Sigmoid colon (tissue), 7 donors: Measurements from ENCODE around the gene DAB2IP. TPM values are rescaled to one million over a fixed set of nuclear protein-coding genes. Genes with fewer than 3 reads are reported as not detected.
"Not testable (repeated sequence)": the region's sequence is repeated elsewhere in the genome, so short reads cannot be mapped to it uniquely, and the experiment has no call there.

Experiments used
- DNase-seq: peaks from one replicate; pipeline ENCODE4 v3.0.0-alpha.2; 2019
- H3K27ac ChIP-seq, 4 donors: fragments of 200-600 bp; sonication (generic); one replicate each; pipeline ENCODE4 v1.5.1; 2016 to 2019; ENCODE audit warnings: mild to moderate bottlenecking in 1 of 4
- H3K27me3 ChIP-seq, 3 donors: fragments of 200-600 bp; sonication (generic); one replicate each; pipeline ENCODE4 v1.5.1; 2019; ENCODE audit warnings: mild to moderate bottlenecking in 1 of 3
- H3K36me3 ChIP-seq, 4 donors: fragments of 200-600 bp; sonication (generic); one replicate each; pipeline ENCODE4 v1.5.1; 2016 to 2019
- H3K4me1 ChIP-seq, 4 donors: fragments of 200-600 bp; sonication (generic); one replicate each; pipeline ENCODE4 v1.5.1; 2017 to 2019
- H3K4me3 ChIP-seq, 4 donors: fragments of 200-600 bp; sonication (generic); one replicate each; pipeline ENCODE4 v1.5.1; 2017 to 2019; ENCODE audit warnings: mild to moderate bottlenecking in 2 of 4, moderate library complexity in 1 of 4
- H3K9me3 ChIP-seq, 4 donors: fragments of 200-600 bp in 3 of 4; sonication (generic) in 3 of 4; one replicate each; pipeline versions ENCODE4 v1.5.1 to v1.6.1; 2013 to 2019
- EP300 ChIP-seq, 4 donors: sonication (generic); formaldehyde crosslinking; IDR thresholded peaks; one replicate each; pipeline ENCODE4 v1.6.1; 2017; ENCODE audit warnings: antibody characterized with exemption in 4 of 4
- POLR2A ChIP-seq, 2 donors: fragments of 450-650 bp; IDR thresholded peaks; one replicate each; pipeline ENCODE4 v1.6.1; 2016; ENCODE audit warnings: antibody characterized with exemption in 2 of 2, mild to moderate bottlenecking in 2 of 2, moderate library complexity in 2 of 2
- POLR2AphosphoS5 ChIP-seq, 4 donors: sonication (generic); formaldehyde crosslinking; IDR thresholded peaks; one replicate each; pipeline ENCODE4 v1.6.1; 2017; ENCODE audit warnings: antibody characterized with exemption in 4 of 4
- WGBS, 2 donors: extraction: QIAGEN DNeasy Blood & Tissue Kit; methylation state at CpG; one replicate each; pipeline ENCODE4 v1.1.7; 2013; 5-methylcytosine and 5-hydroxymethylcytosine counted together
- intact Hi-C: fragments of 100-400 bp; cut with DNase I; formaldehyde crosslinking; loops from one replicate; pipeline ENCODE4 v1.15.1; 2023
- polyA plus RNA-seq, 3 donors: library from polyadenylated mRNA; stranded (reverse); fragments of 200-250 nt; gene quantifications; one replicate each; pipeline ENCODE4 v1.2.3, GENCODE V29; 2013
- total RNA-seq, 4 donors: library from RNA; depleted of rRNA; stranded (reverse); fragments of >200 nt; gene quantifications; one replicate each; pipeline ENCODE4 v1.1.0, GENCODE V29; 2016
- TF ChIP-seq, protein P1 (sequence below), 4 experiments: fragments of 450-650 bp in 3 of 4; fragments of 200-600 bp in 1 of 4; IDR thresholded peaks; one replicate each; pipeline ENCODE4 v1.5.1; 2016 to 2019; ENCODE audit warnings: antibody characterized with exemption in 4 of 4, mild to moderate bottlenecking in 3 of 4, moderate library complexity in 2 of 4
- donor health status: healthy with polysubstance abuse.
- donor health status: Bipolar disorder and iron deficiency.
- donor health status: healthy.

DAB2IP gene
- total and polyA plus RNA-seq, 7 donors = 20.1 to 52.4 (median 34.7) TPM

DNA sequence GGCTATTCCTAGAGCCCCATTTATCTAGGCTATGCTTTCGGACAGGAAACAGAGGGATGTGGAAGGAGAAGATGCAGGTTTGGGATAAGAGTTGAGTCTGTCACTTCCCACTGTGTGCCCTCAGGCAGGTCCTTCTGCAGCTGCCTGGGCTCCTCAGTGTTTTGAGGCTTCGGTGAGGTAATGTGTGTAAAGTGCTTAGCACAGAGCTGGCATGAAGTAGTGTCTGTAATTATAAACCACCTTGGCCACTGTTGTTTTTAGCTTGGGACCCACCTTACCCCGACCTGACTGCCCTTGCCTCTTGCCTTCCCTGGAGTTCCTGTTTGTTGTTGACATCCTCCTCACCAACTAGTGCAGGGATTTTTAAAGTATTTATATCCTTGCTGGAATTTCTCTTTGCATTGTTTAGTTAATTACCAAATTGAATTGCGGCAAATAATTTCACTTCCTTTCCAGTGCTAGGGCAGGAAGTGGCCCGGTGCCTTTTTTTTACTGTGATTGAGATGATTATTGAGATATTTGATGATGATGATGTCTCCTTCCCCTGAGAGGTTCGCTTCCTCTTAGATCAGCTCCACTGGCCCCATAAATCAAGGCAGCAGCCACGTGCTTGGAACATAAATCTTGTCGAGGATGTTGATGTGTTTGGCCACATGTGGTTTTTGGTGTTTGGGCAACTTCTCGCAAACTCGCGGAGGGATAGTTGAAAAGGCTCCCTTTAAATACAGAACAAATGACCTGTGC is 38.3 kb upstream of the DAB2IP start:
- H3K27ac ChIP-seq = peak overlapping the region; percentile 63 to 84 (median 74)

DNA sequence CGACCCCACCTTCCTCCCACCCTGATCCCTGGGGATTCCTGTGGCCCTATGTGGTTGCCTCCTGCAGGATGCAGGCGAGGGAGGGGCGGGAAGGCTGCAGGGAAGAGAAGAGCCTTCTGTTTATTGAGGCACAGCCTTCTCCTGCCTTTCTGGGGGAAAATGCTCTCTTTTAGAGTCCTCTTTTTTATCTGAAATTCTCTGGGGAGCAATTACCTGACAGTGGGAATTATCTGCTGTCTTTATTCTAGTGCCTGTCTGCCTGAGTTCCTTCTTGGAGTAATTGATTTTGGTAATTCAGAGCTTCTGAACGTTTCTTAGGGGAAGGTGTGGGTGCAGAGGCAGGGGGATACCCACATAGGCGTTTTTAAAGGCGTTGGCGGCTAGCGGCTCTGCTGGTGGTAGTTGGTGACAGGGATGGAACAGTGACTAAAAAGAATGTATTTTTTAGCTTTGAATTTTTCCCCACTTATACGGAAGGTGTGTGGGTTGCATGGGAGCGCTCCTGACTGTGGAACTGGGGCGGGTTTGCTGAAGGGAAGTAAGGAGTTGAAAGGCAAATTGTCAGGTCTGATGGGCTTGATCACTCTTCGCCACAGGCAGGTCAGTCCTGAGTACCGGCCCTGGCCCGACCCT is 35.2 kb upstream of the DAB2IP start:
- intact Hi-C loops = no loop called here
- H3K4me3 ChIP-seq = no peak overlapping the region
- H3K4me1 ChIP-seq = peaks cover 0 to 39% (median 30%) of the 10 kb centered on the region in 4 donors
- H3K27me3 ChIP-seq = no peaks in the 10 kb centered on the region
- no peaks in the 10 kb centered on the region for H3K9me3 ChIP-seq
- no peak for DNase-seq
- WGBS, 2 donors = 86 to 90% methylated on average over 14 of the region's 14 CpGs
- no peaks in the 10 kb centered on the region for H3K36me3 ChIP-seq
- no peak for TF ChIP-seq POLR2A (IDR thresholded peaks at IDR 0.05)
- TF ChIP-seq EP300 (IDR thresholded peaks at IDR 0.05) = no peak
- TF ChIP-seq, protein P1, sequence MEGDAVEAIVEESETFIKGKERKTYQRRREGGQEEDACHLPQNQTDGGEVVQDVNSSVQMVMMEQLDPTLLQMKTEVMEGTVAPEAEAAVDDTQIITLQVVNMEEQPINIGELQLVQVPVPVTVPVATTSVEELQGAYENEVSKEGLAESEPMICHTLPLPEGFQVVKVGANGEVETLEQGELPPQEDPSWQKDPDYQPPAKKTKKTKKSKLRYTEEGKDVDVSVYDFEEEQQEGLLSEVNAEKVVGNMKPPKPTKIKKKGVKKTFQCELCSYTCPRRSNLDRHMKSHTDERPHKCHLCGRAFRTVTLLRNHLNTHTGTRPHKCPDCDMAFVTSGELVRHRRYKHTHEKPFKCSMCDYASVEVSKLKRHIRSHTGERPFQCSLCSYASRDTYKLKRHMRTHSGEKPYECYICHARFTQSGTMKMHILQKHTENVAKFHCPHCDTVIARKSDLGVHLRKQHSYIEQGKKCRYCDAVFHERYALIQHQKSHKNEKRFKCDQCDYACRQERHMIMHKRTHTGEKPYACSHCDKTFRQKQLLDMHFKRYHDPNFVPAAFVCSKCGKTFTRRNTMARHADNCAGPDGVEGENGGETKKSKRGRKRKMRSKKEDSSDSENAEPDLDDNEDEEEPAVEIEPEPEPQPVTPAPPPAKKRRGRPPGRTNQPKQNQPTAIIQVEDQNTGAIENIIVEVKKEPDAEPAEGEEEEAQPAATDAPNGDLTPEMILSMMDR (IDR thresholded peaks at IDR 0.05) = no peak
- TF ChIP-seq POLR2AphosphoS5 (IDR thresholded peaks at IDR 0.05) = no peak
- peak overlapping the region in 1 of 4 donors; percentile 32 for H3K27ac ChIP-seq

More for the DNA sequence above, 38.3 kb upstream of the DAB2IP start:
- no peaks in the 10 kb centered on the region for H3K27me3 ChIP-seq
- H3K36me3 ChIP-seq = no peaks in the 10 kb centered on the region
- no peak for DNase-seq
- no peak for TF ChIP-seq POLR2A (IDR thresholded peaks at IDR 0.05)
- peak in 3 of 4 donors; percentile 11 to 25 (median 21) for TF ChIP-seq POLR2AphosphoS5 (IDR thresholded peaks at IDR 0.05)
- TF ChIP-seq EP300 (IDR thresholded peaks at IDR 0.05) = no peak
- TF ChIP-seq, protein P1 (IDR thresholded peaks at IDR 0.05) = no peak
- H3K4me1 ChIP-seq = peaks cover 0 to 51% (median 37%) of the 10 kb centered on the region in 4 donors
- WGBS, 2 donors = 31 to 54% methylated on average over 11 of the region's 11 CpGs
- intact Hi-C loops = loop anchor here (5.0 kb wide), 1 partner anchor 61 kb away; no protein-coding TSS in a partner anchor
- H3K4me3 ChIP-seq = no peak overlapping the region
- no peaks in the 10 kb centered on the region for H3K9me3 ChIP-seq

DNA sequence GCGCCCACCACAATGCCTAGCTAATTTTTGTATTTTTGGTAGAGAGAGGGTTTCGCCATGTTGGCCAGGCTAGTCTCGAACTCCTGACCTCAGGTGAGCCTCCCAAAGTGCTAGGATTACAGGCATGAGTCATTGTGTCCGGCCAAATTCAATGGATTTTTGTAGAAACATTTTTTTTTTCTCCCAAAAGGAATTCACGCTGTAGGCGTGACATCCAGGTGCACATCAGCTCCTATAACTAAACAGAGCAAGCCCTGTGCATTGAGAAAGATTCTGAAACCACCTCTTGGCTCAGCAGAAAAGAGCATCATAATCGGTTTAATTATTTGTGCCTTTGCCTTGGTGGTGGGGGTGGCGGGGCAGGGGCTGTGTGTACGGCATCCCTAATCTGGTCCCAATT is 32.9 kb upstream of the DAB2IP start:
- intact Hi-C loops = no loop called here
- peak overlapping the region in 3 of 4 donors; percentile 11 to 63 (median 36) for H3K27ac ChIP-seq

DNA sequence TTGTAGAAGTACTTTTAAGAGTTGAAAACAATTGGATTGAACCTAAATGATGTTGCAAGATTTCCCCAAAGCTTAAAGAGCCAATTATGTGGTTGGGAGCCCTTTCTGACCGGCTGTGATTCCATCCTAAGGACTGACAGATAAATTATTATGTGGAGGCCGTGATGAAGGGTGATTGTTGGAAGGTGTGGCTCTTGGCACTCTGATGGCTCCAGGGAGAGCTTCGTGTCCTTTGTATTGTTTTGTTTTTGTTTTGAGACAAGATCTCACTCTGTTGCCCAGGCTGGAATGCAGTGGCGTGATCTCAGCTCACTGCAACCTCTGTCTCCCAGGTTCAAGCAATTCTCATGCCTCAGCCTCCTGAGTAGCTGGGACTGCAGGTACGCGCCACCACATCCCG is 32.5 kb upstream of the DAB2IP start:
- Histone ChIP-seq H3K27ac (peak overlapping the region in 3 of 4 donors; percentile 36 to 63 (median 56)), H3K4me1 (peaks cover 0 to 30% (median 13%) of the 10 kb centered on the region in 4 donors)
- DNase-seq, H3K27me3 ChIP-seq, H3K36me3 ChIP-seq, intact Hi-C loops, H3K4me3 ChIP-seq, H3K9me3 ChIP-seq: not testable (repeated sequence)
- 81 to 87% methylated on average over 7 of the region's 7 CpGs for WGBS, 2 donors

More for the DNA sequence above, 32.9 kb upstream of the DAB2IP start:
- TF ChIP-seq POLR2AphosphoS5 (IDR thresholded peaks at IDR 0.05) (no peak), EP300 (IDR thresholded peaks at IDR 0.05) (no peak), POLR2A (IDR thresholded peaks at IDR 0.05) (no peak)
- TF ChIP-seq, protein P1 (IDR thresholded peaks at IDR 0.05) = no peak
- Histone ChIP-seq H3K36me3 (no peaks in the 10 kb centered on the region), H3K27me3 (no peaks in the 10 kb centered on the region), H3K4me1 (peaks cover 0 to 30% (median 15%) of the 10 kb centered on the region in 4 donors), H3K4me3 (no peak overlapping the region), H3K9me3 (no peaks in the 10 kb centered on the region)
- 82 to 87% methylated on average over 9 of the region's 9 CpGs for WGBS, 2 donors
- no peak for DNase-seq
